Pulmonary artery endothelial cell (primary cell): ENCODE data around the gene STS. TPM values are rescaled to one million over a fixed set of nuclear protein-coding genes. Genes with fewer than 3 reads are reported as not detected.
"Not testable (repeated sequence)": the region's sequence is repeated elsewhere in the genome, so short reads cannot be mapped to it uniquely, and the experiment has no call there.

Experiments
- DNase-seq: peaks from one replicate; pipeline ENCODE4 v3.0.0-alpha.2; 2011; ENCODE audit warnings: low read depth, low spot score
- total RNA-seq: library from RNA; depleted of rRNA; stranded (reverse); fragments of >200 nt; gene quantifications from 2 replicates; pipeline ENCODE4 v1.2.3, GENCODE V29; 2014

The STS gene
- total RNA-seq, 1 donor from 2014 or later = 2.3 TPM

- not testable (repeated sequence) for DNase-seq
Measured at GRCh38 chrX:7178859-7179258, 31.3 kb downstream of the STS start.

GRCh38 chrX:7179446-7179845 is 31.9 kb downstream of the STS start:
- no peak for DNase-seq

- DNase-seq = no peak
Measured at GRCh38 chrX:7184816-7185215, 37.3 kb downstream of the STS start.

- DNase-seq = no peak
Measured at GRCh38 chrX:7188672-7189071, 41.2 kb downstream of the STS start.

- no peak for DNase-seq
Measured at GRCh38 chrX:7190157-7190556, 42.6 kb downstream of the STS start.

GRCh38 chrX:7191681-7192110 is 44.2 kb downstream of the STS start:
- DNase-seq = no peak

GRCh38 chrX:7192871-7193270 is 45.4 kb downstream of the STS start:
- DNase-seq = no peak

GRCh38 chrX:7194606-7195005 is 47.1 kb downstream of the STS start:
- DNase-seq = no peak

Other genes with a start within 250 kb of the STS start
- gene PUDP, start 441 bp downstream of the STS start, total RNA-seq = 7.3 and 7.4 TPM in 2 replicates